HUES64 (cell line): ENCODE data around the gene PLEKHG5.
A peak's percentile ranks its signal among the peaks of the same experiment; 100 is the strongest.

Experiments
- H3K27ac ChIP-seq: 2 replicates; pipeline ENCODE4 v1.7.0; 2013; ENCODE audit warnings: low read depth, low read length, inconsistent platforms
- H3K27me3 ChIP-seq: 2 replicates; pipeline ENCODE4 v1.6.1; 2013; ENCODE audit warnings: mild to moderate bottlenecking, low read length; ENCODE audit not compliant: insufficient read depth
- H3K36me3 ChIP-seq: 2 replicates; pipeline ENCODE4 v1.6.1; 2013; ENCODE audit warnings: mild to moderate bottlenecking, low read length; ENCODE audit not compliant: insufficient read depth
- H3K4me1 ChIP-seq: 2 replicates; pipeline ENCODE4 v1.6.1; 2013; ENCODE audit warnings: mild to moderate bottlenecking, low read length, moderate library complexity; ENCODE audit not compliant: insufficient read depth
- H3K4me3 ChIP-seq: 2 replicates; pipeline ENCODE4 v1.5.1; 2013; ENCODE audit warnings: mild to moderate bottlenecking, low read length, moderate library complexity
- H3K9ac ChIP-seq: 2 replicates; pipeline ENCODE4 v1.6.1; 2013; ENCODE audit warnings: mild to moderate bottlenecking, low read depth, low read length
- H3K9me3 ChIP-seq: 2 replicates; pipeline ENCODE4 v1.6.1; 2013; ENCODE audit warnings: low read depth, low read length; ENCODE audit not compliant: insufficient read depth
- WGBS: fragments of 150-250, 120-280 bp; methylation state at CpG from one replicate; pipeline ENCODE4 v1.1.7; 2013; ENCODE audit warnings: missing lambda C conversion rate; 5-methylcytosine and 5-hydroxymethylcytosine counted together

Gene PLEKHG5

DNA sequence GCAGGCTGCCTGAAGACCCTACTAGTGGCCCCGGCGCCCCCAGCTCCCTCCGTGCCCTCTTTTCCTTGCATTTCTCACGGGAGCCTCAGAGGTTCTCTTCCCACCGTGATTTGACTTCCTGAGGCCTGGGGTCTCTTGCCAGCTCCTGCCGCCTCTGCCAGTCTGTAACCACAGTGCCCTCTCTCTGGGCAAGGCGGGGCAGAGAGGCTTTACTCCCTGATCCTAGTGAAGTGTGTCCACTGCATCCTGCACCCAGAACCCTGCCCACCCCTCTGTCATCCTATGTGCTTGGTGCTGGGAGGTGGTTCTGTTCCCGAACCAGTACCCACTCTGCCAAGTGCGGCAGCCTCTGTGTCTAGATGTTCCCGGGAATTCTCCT is 64.5 kb downstream of the PLEKHG5 start:
- no peaks in the 10 kb centered on the region; the same call in 1 of the 2 replicates for H3K4me1 ChIP-seq
- no peak overlapping the region for H3K9ac ChIP-seq
- H3K4me3 ChIP-seq, result no peak overlapping the region
- H3K27ac ChIP-seq, result no peak overlapping the region
- H3K27me3 ChIP-seq, result peaks cover 60% of the 10 kb centered on the region
- 93% methylated on average over 10 of the region's 10 CpGs for WGBS
- H3K9me3 ChIP-seq, result no peaks in the 10 kb centered on the region
- no peaks in the 10 kb centered on the region for H3K36me3 ChIP-seq

GRCh38 chr1:6426277-6426971 is 65.0 kb downstream of the PLEKHG5 start:
- 90% methylated on average over 9 of the region's 9 CpGs for WGBS
- no peaks in the 10 kb centered on the region for H3K36me3 ChIP-seq
- H3K27ac ChIP-seq, result no peak overlapping the region
- no peak overlapping the region for H3K4me3 ChIP-seq
- no peak overlapping the region for H3K9ac ChIP-seq
- no peaks in the 10 kb centered on the region for H3K9me3 ChIP-seq
- H3K27me3 ChIP-seq, result peaks cover 65% of the 10 kb centered on the region
- H3K4me1 ChIP-seq, result no peaks in the 10 kb centered on the region; the same call in 1 of the 2 replicates

- H3K9ac ChIP-seq, result no peak overlapping the region
- no peaks in the 10 kb centered on the region for H3K36me3 ChIP-seq
- H3K4me1 ChIP-seq, result no peaks in the 10 kb centered on the region; the same call in 1 of the 2 replicates
- no peak overlapping the region for H3K4me3 ChIP-seq
- peaks cover 73% of the 10 kb centered on the region for H3K27me3 ChIP-seq
- H3K9me3 ChIP-seq, result no peaks in the 10 kb centered on the region
- WGBS, result 84% methylated on average over 6 of the region's 6 CpGs
- no peak overlapping the region for H3K27ac ChIP-seq
Measured at GRCh38 chr1:6425658-6426057, 65.8 kb downstream of the PLEKHG5 start.

DNA sequence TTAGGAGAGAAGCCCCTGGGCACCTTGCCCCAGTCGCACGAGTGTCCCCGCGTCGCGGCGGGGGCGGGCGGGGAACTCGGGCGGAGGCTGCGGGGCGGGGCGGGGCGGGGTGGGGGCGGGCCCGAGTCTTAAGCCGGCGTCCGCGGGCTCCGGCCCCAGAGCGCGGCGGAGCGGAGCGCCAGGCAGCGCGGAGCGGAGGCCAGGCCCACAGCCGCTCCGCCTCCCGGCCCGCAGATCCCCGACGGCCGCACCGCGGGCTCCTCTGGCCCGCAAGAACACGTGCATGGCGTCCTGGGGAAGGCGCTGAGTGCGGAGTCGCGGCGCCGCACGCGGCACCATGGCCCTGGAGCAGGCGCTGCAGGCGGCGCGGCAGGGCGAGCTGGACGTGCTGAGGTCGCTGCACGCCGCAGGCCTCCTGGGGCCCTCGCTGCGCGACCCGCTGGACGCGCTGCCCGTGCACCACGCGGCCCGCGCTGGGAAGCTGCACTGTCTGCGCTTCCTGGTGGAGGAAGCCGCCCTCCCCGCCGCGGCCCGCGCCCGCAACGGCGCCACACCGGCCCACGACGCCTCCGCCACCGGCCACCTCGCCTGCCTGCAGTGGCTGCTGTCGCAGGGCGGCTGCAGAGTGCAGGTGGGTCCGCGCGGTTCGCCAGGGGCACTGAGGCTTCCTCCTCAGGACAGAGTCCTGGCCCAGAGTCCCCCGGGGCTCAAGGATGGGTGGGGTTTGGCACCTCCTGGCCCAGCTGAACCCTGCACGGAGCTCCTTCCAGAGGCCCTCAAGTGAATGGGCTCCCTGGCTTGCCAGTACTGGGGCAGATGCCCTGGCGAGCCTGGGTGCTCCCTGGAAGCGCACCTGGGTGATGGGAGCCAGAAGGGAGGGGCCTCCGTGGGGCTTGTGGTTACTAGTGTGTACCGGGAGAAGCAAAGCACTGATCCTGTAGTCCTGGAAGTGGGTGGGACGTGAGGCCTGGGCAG is 66.6 kb downstream of the PLEKHG5 start, which contains the start of gene ESPN:
ESPN (plus strand) TSS at position 158 of the 975 bp plus-strand sequence; CDS start at position 338, 180 bp downstream.
- H3K4me3 ChIP-seq, result peak within 1 kb of the TSS; percentile 43

GRCh38 chr1:6424000-6424565 is 67.4 kb downstream of the PLEKHG5 start:
- Histone ChIP-seq H3K9me3 (no peaks in the 10 kb centered on the region), H3K27ac (no peak overlapping the region), H3K4me1 (0 out of 2 replicates have a peak, but pooled peaks cover 4% of the 10 kb centered on the region), H3K27me3 (peaks cover 88% of the 10 kb centered on the region), H3K4me3 (peak overlapping the region; percentile 26; the same call in 1 of the 2 replicates), H3K9ac (no peak overlapping the region), H3K36me3 (no peaks in the 10 kb centered on the region)
- 8% methylated on average over 35 of the region's 35 CpGs for WGBS

More for the DNA sequence above, 66.6 kb downstream of the PLEKHG5 start, which contains the start of gene ESPN:
- Histone ChIP-seq H3K36me3 (no peaks in the 10 kb centered on the region), H3K27ac (no peak within 1 kb of the TSS), H3K4me1 (0 out of 2 replicates have a peak, but pooled peaks cover 4% of the 10 kb centered on the region), H3K9ac (no peak within 1 kb of the TSS; the same call in 1 of the 2 replicates), H3K27me3 (peaks cover 81% of the 10 kb centered on the region), H3K9me3 (no peaks in the 10 kb centered on the region)
- WGBS, result 10% methylated on average over 99 of the region's 99 CpGs

DNA sequence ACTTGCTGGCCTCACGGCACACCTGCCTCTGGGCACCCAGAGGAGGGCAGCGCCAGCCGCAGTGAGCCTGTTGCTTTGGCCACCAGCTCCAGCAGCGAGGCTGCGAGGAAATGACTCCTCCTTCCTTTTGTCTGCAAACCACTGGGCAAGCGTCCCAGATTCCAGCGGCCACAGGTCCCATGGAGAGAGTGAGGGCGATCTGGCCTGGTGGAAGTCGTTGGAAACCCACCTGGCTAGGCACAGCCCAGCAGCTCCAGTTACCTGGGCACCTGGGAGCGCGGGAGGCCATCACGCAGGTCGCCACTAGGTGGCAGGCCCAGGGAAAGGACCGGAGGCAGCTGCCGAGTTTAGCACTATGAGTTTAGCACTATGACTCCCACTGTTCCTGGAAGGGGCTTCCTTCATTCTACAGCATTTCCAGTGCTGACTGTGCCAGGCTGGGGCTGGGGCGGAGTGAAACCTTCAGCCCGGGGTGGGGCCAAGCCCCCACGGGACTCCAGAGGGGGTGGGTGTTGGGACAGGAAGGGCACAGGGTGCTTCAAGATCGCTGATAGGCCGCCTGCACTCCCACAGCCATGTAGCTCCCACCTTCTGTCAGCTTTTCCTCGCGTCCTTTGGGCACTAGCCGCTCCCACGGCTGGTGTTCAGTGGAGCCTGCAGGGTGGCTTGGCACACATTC is 68.0 kb downstream of the PLEKHG5 start:
- H3K4me3 ChIP-seq, result peak overlapping the region; percentile 26; the same call in 1 of the 2 replicates
- peaks cover 93% of the 10 kb centered on the region for H3K27me3 ChIP-seq
- no peak overlapping the region for H3K9ac ChIP-seq
- WGBS, result 16% methylated on average over 24 of the region's 24 CpGs
- no peaks in the 10 kb centered on the region for H3K36me3 ChIP-seq
- 0 out of 2 replicates have a peak, but pooled peaks cover 4% of the 10 kb centered on the region for H3K4me1 ChIP-seq
- H3K27ac ChIP-seq, result no peak overlapping the region
- no peaks in the 10 kb centered on the region for H3K9me3 ChIP-seq

GRCh38 chr1:6421266-6421665 is 70.2 kb downstream of the PLEKHG5 start:
- Histone ChIP-seq H3K36me3 (no peaks in the 10 kb centered on the region), H3K4me3 (no peak overlapping the region), H3K27me3 (peaks cover 100% of the 10 kb centered on the region), H3K9me3 (no peaks in the 10 kb centered on the region), H3K27ac (no peak overlapping the region), H3K9ac (no peak overlapping the region), H3K4me1 (0 out of 2 replicates have a peak, but pooled peaks cover 4% of the 10 kb centered on the region)
- WGBS, result 62% methylated on average over 4 of the region's 4 CpGs

GRCh38 chr1:6420454-6421042 is 70.9 kb downstream of the PLEKHG5 start:
- H3K27ac ChIP-seq, result no peak overlapping the region
- no peaks in the 10 kb centered on the region for H3K36me3 ChIP-seq
- H3K4me1 ChIP-seq, result 0 out of 2 replicates have a peak, but pooled peaks cover 4% of the 10 kb centered on the region
- no peak overlapping the region for H3K9ac ChIP-seq
- peak overlapping the region; percentile 47 for H3K4me3 ChIP-seq
- 13% methylated on average over 44 of the region's 44 CpGs for WGBS
- H3K9me3 ChIP-seq, result no peaks in the 10 kb centered on the region
- H3K27me3 ChIP-seq, result peaks cover 100% of the 10 kb centered on the region

- Histone ChIP-seq H3K36me3 (no peaks in the 10 kb centered on the region), H3K4me3 (peak within 1 kb of the TSS; percentile 47), H3K27me3 (peaks cover 100% of the 10 kb centered on the region), H3K4me1 (peaks cover 10% of the 10 kb centered on the region; the same call in 1 of the 2 replicates), H3K9me3 (no peaks in the 10 kb centered on the region), H3K27ac (no peak within 1 kb of the TSS), H3K9ac (no peak within 1 kb of the TSS; the same call in 1 of the 2 replicates)
- under 1% methylated on average over 62 of the region's 62 CpGs for WGBS
Measured at GRCh38 chr1:6419804-6420453, 71.5 kb downstream of the PLEKHG5 start, which contains the start of gene HES2. Gene HES2 (minus strand): TSS chr1:6419919. CDS start chr1:6419820, 99 bp downstream.
